ENCODE measurements around the gene PDCD6IP.

The PDCD6IP gene

DNA sequence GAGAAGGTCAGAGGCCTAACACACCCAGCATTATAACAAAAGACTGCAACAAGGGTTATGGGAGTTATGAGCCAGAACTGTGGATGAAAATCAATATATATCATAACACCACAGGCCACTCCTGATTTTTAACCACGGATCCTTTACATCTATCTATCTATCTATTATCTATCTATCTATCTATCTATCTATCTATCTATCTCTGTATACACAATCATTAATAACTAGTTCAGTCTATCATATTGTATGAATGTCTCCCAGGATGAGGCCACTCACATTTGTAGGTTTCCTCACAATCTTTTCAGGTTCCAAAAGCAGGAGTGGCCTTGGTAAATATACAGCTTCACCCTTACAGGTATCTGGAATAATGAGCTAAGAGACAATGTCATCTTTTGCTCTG is 94.2 kb downstream of the PDCD6IP start:
- Histone ChIP-seq H3K4me3 (ENCODE audit: low read length) (no peak overlapping the region), H4K20me1 (ENCODE audit: control insufficient read depth, insufficient read depth, low read depth, low read length) (no peaks in the 10 kb centered on the region), H3K4me2 (ENCODE audit: low read length) (no peak overlapping the region), H3K27me3 (ENCODE audit: control insufficient read depth, low read length) (no peaks in the 10 kb centered on the region), H3K9me3 (ENCODE audit: control insufficient read depth, insufficient read depth, low read length) (no peaks in the 10 kb centered on the region), H3K4me1 (ENCODE audit: control insufficient read depth, low read length) (no peaks in the 10 kb centered on the region), H3K9me2 (replicated peaks; ENCODE audit: control insufficient read depth, low read length) (no peaks in the 10 kb centered on the region), H3K27ac (ENCODE audit: low read depth, low read length) (no peak overlapping the region), H3K79me2 (ENCODE audit: control insufficient read depth, low read length) (no peaks in the 10 kb centered on the region), H3K36me3 (ENCODE audit: control insufficient read depth, low read length) (no peaks in the 10 kb centered on the region), H3F3A (ENCODE audit: control insufficient read depth, insufficient read depth) (no peaks in the 10 kb centered on the region)
- TF ChIP-seq EZH2phosphoT487 (IDR thresholded peaks at IDR 0.05; ENCODE audit: borderline replicate concordance, low read length) (no peak), CTCF (IDR thresholded peaks at IDR 0.05; ENCODE audit: low read depth, low read length, poor library complexity, severe bottlenecking) (no peak)

- Histone ChIP-seq H3K4me2 (ENCODE audit: low read length) (no peak overlapping the region), H3K27ac (ENCODE audit: low read depth, low read length) (no peak overlapping the region), H3K4me1 (ENCODE audit: control insufficient read depth, low read length) (no peaks in the 10 kb centered on the region), H3K36me3 (ENCODE audit: control insufficient read depth, low read length) (no peaks in the 10 kb centered on the region), H3K27me3 (ENCODE audit: control insufficient read depth, low read length) (no peaks in the 10 kb centered on the region), H3K9me3 (ENCODE audit: control insufficient read depth, insufficient read depth, low read length) (no peaks in the 10 kb centered on the region), H4K20me1 (ENCODE audit: control insufficient read depth, insufficient read depth, low read depth, low read length) (no peaks in the 10 kb centered on the region), H3K9me2 (replicated peaks; ENCODE audit: control insufficient read depth, low read length) (no peaks in the 10 kb centered on the region), H3F3A (ENCODE audit: control insufficient read depth, insufficient read depth) (no peaks in the 10 kb centered on the region), H3K4me3 (ENCODE audit: low read length) (no peak overlapping the region), H3K79me2 (ENCODE audit: control insufficient read depth, low read length) (no peaks in the 10 kb centered on the region)
- TF ChIP-seq EZH2phosphoT487 (IDR thresholded peaks at IDR 0.05; ENCODE audit: borderline replicate concordance, low read length): no peak
- no peak for TF ChIP-seq CTCF (IDR thresholded peaks at IDR 0.05; ENCODE audit: low read depth, low read length, poor library complexity, severe bottlenecking)
Measured at GRCh38 chr3:33895658-33896057, 97.2 kb downstream of the PDCD6IP start.

GRCh38 chr3:33897306-33897705 is 98.9 kb downstream of the PDCD6IP start:
- TF ChIP-seq CTCF (IDR thresholded peaks at IDR 0.05; ENCODE audit: low read depth, low read length, poor library complexity, severe bottlenecking) (no peak), EZH2phosphoT487 (IDR thresholded peaks at IDR 0.05; ENCODE audit: borderline replicate concordance, low read length) (no peak)

DNA sequence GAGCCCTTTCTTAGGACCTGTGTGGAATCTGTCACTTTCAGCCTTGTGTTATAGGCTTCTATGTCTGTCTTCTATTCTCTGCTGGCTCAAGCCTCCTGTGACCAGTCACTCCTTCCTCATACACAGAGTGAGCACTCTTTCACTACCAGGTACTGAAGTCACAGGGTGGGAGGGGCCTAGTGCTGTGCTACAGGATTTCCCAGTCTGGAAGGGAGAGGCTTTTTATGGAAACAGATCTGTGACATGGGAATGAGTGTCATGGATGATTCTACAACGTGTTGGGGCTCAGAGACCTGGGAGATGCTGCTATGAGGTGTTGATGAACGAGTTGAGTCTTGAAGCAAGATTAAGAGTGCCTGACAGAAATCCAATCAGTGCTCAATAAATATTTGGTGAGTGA is 100.5 kb downstream of the PDCD6IP start:
- H3K79me2 ChIP-seq (ENCODE audit: control insufficient read depth, low read length): no peaks in the 10 kb centered on the region
- no peaks in the 10 kb centered on the region for H3K9me3 ChIP-seq (ENCODE audit: control insufficient read depth, insufficient read depth, low read length)
- H3K4me1 ChIP-seq (ENCODE audit: control insufficient read depth, low read length): no peaks in the 10 kb centered on the region
- no peak overlapping the region for H3K4me3 ChIP-seq (ENCODE audit: low read length)
- no peaks in the 10 kb centered on the region for H3K27me3 ChIP-seq (ENCODE audit: control insufficient read depth, low read length)
- H4K20me1 ChIP-seq (ENCODE audit: control insufficient read depth, insufficient read depth, low read depth, low read length): no peaks in the 10 kb centered on the region
- H3K36me3 ChIP-seq (ENCODE audit: control insufficient read depth, low read length): no peaks in the 10 kb centered on the region
- TF ChIP-seq EZH2phosphoT487 (IDR thresholded peaks at IDR 0.05; ENCODE audit: borderline replicate concordance, low read length) (no peak), CTCF (IDR thresholded peaks at IDR 0.05; ENCODE audit: low read depth, low read length, poor library complexity, severe bottlenecking) (no peak)
- H3K27ac ChIP-seq (ENCODE audit: low read depth, low read length): no peak overlapping the region
- no peaks in the 10 kb centered on the region for H3K9me2 ChIP-seq (replicated peaks; ENCODE audit: control insufficient read depth, low read length)
- H3K4me2 ChIP-seq (ENCODE audit: low read length): no peak overlapping the region
- no peaks in the 10 kb centered on the region for H3F3A ChIP-seq (ENCODE audit: control insufficient read depth, insufficient read depth)

More at GRCh38 chr3:33897306-33897705, 98.9 kb downstream of the PDCD6IP start:
- no peaks in the 10 kb centered on the region for H4K20me1 ChIP-seq (ENCODE audit: control insufficient read depth, insufficient read depth, low read depth, low read length)
- H3F3A ChIP-seq (ENCODE audit: control insufficient read depth, insufficient read depth): no peaks in the 10 kb centered on the region
- H3K9me3 ChIP-seq (ENCODE audit: control insufficient read depth, insufficient read depth, low read length): no peaks in the 10 kb centered on the region
- no peaks in the 10 kb centered on the region for H3K27me3 ChIP-seq (ENCODE audit: control insufficient read depth, low read length)
- H3K9me2 ChIP-seq (replicated peaks; ENCODE audit: control insufficient read depth, low read length): no peaks in the 10 kb centered on the region
- no peaks in the 10 kb centered on the region for H3K4me1 ChIP-seq (ENCODE audit: control insufficient read depth, low read length)
- no peaks in the 10 kb centered on the region for H3K79me2 ChIP-seq (ENCODE audit: control insufficient read depth, low read length)
- H3K27ac ChIP-seq (ENCODE audit: low read depth, low read length): no peak overlapping the region
- no peaks in the 10 kb centered on the region for H3K36me3 ChIP-seq (ENCODE audit: control insufficient read depth, low read length)
- no peak overlapping the region for H3K4me3 ChIP-seq (ENCODE audit: low read length)
- H3K4me2 ChIP-seq (ENCODE audit: low read length): no peak overlapping the region

Measured in DOHH2 (cell line).